Measurements from ENCODE around the gene APBA2.

GRCh38 chr15:29079479-29079878, 193.7 kb downstream of the APBA2 start:
- no peak for TF ChIP-seq CTCF (conservative IDR thresholded peaks at IDR 0.05; ENCODE audit: low read depth, low read length)
- TF ChIP-seq EZH2 (IDR thresholded peaks at IDR 0.05; ENCODE audit: borderline replicate concordance, low read depth, low read length, poor library complexity, severe bottlenecking): no peak
